Stomach smooth muscle (tissue), 2 donors: Measurements from ENCODE around the gene LDAH.

ENCODE experiments used
- H3K27ac ChIP-seq: one replicate; pipeline ENCODE4 v1.7.0; 2013; ENCODE audit warnings: mild to moderate bottlenecking, low read length, inconsistent platforms
- H3K27me3 ChIP-seq, 2 donors: one replicate each; pipeline ENCODE4 v1.7.0; 2013; ENCODE audit warnings: low read length in 2 of 2; ENCODE audit not compliant: insufficient read depth in 2 of 2, control insufficient read depth in 1 of 2
- H3K36me3 ChIP-seq, 2 donors: one replicate each; pipeline ENCODE4 v1.7.0; 2013; ENCODE audit warnings: low read length in 2 of 2; ENCODE audit not compliant: control insufficient read depth in 2 of 2, insufficient read depth in 2 of 2
- H3K4me1 ChIP-seq: one replicate; pipeline ENCODE4 v1.7.0; 2013; ENCODE audit warnings: low read length; ENCODE audit not compliant: control insufficient read depth, insufficient read depth
- H3K4me3 ChIP-seq, 2 donors: one replicate each; pipeline ENCODE4 v1.7.0; 2013; ENCODE audit warnings: low read length in 2 of 2
- H3K9ac ChIP-seq, 2 donors: one replicate each; pipeline ENCODE4 v1.7.0; 2013; ENCODE audit warnings: low read length in 2 of 2, mild to moderate bottlenecking in 1 of 2
- H3K9me3 ChIP-seq, 2 donors: one replicate each; pipeline ENCODE4 v1.7.0; 2013; ENCODE audit warnings: low read length in 2 of 2; ENCODE audit not compliant: control insufficient read depth in 2 of 2
- donor health status: healthy.
- donor health status: Pancreatic carcinoma.

The LDAH gene

DNA sequence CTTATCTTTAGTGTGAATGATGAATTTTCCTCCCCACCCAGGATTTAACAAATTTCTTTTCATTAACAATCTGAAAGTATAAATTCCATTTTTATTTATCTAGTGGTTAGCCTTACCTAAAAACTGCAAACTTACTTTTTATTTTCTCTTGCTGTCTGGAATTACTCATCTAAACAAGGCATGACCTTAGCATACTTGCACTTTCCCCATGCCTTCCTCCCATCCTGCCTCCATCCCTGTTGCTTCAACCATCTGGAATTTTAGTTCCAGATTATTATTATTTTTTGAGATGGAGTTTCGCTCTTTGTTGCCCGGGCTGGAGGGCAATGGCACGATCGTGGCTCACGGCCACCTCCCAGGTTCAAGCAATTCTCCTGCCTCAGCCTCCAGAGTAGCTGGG lies 120.3 kb downstream of the LDAH start:
- Histone ChIP-seq H3K9ac (no peak overlapping the region), H3K27me3 (no peaks in the 10 kb centered on the region), H3K4me3 (no peak overlapping the region), H3K4me1 (no peaks in the 10 kb centered on the region), H3K36me3 (no peaks in the 10 kb centered on the region), H3K9me3 (no peaks in the 10 kb centered on the region), H3K27ac (no peak overlapping the region)

- Histone ChIP-seq H3K4me3 (no peak overlapping the region), H3K27me3 (no peaks in the 10 kb centered on the region), H3K36me3 (peaks cover 0 to 7% of the 10 kb centered on the region in 2 donors), H3K9me3 (no peaks in the 10 kb centered on the region), H3K9ac (no peak overlapping the region), H3K27ac (no peak overlapping the region), H3K4me1 (no peaks in the 10 kb centered on the region)
These were observed 123.8 kb downstream of the LDAH start for GRCh38 chr2:20698916-20699613.

DNA sequence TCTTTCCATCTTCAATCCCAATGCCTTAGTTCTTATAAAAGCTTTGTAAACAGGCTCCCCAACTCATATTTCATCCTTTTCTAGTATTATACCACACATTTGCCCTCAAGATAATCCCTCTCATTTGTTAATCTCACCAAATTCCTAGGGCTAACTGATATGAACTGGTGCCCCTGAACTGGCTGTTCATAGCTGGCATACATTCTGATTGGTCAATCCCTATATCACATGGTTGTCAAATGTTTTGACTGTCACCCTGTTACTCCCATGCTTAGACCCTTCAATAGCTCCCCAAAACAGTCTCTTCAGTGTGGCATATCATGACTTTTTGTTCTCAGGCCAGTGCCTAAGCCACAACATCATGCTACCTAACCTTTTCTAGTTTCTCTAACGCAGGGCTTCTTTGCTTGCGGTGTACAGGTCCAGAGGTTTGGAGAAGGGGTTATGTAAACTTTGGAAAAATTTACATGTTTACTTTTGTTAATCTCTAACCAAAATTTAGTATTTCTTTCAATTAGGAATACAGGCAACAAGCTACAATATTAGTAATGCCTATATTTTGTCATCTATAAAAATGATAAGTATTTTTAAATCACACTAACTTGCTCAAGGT lies 125.5 kb downstream of the LDAH start:
- H3K4me1 ChIP-seq, result no peaks in the 10 kb centered on the region
- peaks cover 0 to 11% of the 10 kb centered on the region in 2 donors for H3K36me3 ChIP-seq
- no peaks in the 10 kb centered on the region for H3K27me3 ChIP-seq
- no peaks in the 10 kb centered on the region for H3K9me3 ChIP-seq
- no peak overlapping the region for H3K9ac ChIP-seq
- H3K27ac ChIP-seq, result no peak overlapping the region
- no peak overlapping the region for H3K4me3 ChIP-seq

DNA sequence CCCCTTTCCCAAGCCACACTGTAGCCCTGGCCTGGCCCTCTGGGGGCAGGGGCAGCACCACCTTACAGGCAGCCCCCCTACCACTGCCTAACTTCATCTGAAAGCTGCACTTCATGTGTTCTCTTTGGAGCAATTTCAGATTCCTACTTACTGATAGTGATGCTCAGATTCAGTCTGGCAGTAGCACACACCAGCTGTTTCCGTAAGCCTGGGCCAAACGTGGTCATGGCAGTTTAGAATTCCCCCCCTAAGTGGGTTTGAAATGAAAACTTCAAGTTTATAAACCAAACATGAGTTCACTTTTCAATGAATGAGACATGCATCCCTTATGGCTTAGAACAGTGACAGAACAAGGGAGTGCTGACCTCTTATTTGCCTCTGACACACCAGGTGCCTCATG lies 126.5 kb downstream of the LDAH start:
- no peak overlapping the region for H3K9ac ChIP-seq
- H3K36me3 ChIP-seq, result peaks cover 0 to 11% of the 10 kb centered on the region in 2 donors
- no peak overlapping the region for H3K27ac ChIP-seq
- no peaks in the 10 kb centered on the region for H3K4me1 ChIP-seq
- H3K4me3 ChIP-seq, result no peak overlapping the region
- no peaks in the 10 kb centered on the region for H3K27me3 ChIP-seq
- no peaks in the 10 kb centered on the region for H3K9me3 ChIP-seq

DNA sequence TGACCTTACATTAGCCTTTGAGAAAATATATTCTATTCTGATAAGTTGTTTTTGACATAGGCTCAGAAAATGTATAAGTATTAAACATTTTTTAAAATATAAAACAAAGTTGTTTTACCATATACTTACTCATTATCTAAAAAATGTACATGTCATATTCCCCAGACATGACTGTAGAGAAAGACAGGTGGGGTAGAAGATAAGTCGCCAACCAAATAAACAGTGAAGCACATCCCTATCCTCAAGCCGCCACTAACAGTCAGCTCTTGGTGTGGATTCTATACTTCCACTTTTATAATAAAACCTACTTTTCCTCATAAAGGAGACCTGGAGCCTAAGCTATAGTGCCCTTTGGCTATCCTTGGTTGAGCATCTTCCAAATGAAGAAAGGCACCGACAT lies 129.6 kb downstream of the LDAH start:
- no peaks in the 10 kb centered on the region for H3K27me3 ChIP-seq
- H3K9me3 ChIP-seq, result no peaks in the 10 kb centered on the region
- no peak overlapping the region for H3K9ac ChIP-seq
- H3K4me1 ChIP-seq, result no peaks in the 10 kb centered on the region
- H3K27ac ChIP-seq, result no peak overlapping the region
- no peak overlapping the region for H3K4me3 ChIP-seq
- peaks cover 0 to 12% of the 10 kb centered on the region in 2 donors for H3K36me3 ChIP-seq

DNA sequence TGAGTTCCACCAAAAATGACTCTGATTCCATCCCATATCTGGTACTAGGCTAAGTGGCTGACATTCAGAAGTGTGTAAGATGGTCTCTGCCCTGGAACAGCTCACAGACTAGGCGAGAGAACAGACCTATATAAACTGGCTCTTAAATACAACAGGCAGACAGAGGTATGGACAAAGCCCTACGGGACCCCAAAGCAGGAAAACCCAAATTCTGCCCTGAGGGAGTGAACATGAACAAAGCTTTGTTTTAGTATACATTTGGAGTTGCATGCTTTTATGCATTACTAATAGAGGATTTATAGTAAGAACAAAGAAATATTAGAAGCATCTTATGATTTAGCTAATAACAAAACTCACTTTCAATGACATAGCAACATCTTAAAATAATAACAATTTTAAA lies 130.8 kb downstream of the LDAH start:
- Histone ChIP-seq H3K27ac (no peak overlapping the region), H3K27me3 (no peaks in the 10 kb centered on the region), H3K4me1 (no peaks in the 10 kb centered on the region), H3K36me3 (peaks cover 0 to 15% of the 10 kb centered on the region in 2 donors), H3K9me3 (no peaks in the 10 kb centered on the region), H3K4me3 (no peak overlapping the region), H3K9ac (no peak overlapping the region)

DNA sequence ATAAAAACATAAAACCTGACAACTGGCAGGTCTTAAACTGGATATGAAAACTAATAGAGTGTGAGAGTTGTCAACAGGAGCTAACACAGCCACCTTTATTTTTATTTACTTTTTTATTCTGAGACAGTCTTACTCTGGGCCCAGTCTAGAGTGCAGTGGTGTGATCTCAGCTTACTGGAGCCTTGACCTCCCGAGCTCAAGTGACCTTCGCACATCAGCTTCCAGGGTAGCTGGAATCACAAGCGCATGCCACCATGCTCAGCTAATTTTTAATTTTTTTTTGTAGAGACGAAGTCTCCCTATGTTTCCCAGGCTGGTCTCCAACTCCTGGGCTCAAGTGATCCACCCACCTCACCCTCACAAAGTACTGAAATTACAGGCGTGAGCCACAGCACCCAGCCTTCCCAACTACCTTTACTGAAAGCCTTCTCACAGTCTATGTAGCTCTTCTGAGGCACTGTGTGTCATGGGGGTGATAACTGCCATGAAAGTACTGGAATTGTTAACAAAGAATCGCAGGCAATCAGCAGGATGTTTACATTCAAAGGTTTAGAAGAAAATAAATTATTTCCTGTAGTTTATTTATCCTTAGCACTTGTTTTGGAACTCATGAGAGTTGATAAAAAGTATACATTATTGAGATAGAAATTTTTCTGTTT lies 131.7 kb downstream of the LDAH start:
- Histone ChIP-seq H3K4me1 (no peaks in the 10 kb centered on the region), H3K27ac (no peak overlapping the region), H3K4me3 (no peak overlapping the region), H3K9me3 (no peaks in the 10 kb centered on the region), H3K27me3 (no peaks in the 10 kb centered on the region), H3K36me3 (peaks cover 2 to 23% of the 10 kb centered on the region in 2 donors), H3K9ac (no peak overlapping the region)

- H3K4me3 ChIP-seq, result no peak overlapping the region
- H3K4me1 ChIP-seq, result no peaks in the 10 kb centered on the region
- no peak overlapping the region for H3K9ac ChIP-seq
- H3K9me3 ChIP-seq, result no peaks in the 10 kb centered on the region
- H3K27me3 ChIP-seq, result no peaks in the 10 kb centered on the region
- no peak overlapping the region for H3K27ac ChIP-seq
- H3K36me3 ChIP-seq, result peaks cover 5 to 19% of the 10 kb centered on the region in 2 donors
These were observed 133.3 kb downstream of the LDAH start for GRCh38 chr2:20689428-20690264.

- peaks cover 5 to 24% of the 10 kb centered on the region in 2 donors for H3K36me3 ChIP-seq
- H3K4me3 ChIP-seq, result no peak overlapping the region
- H3K9me3 ChIP-seq, result no peaks in the 10 kb centered on the region
- H3K4me1 ChIP-seq, result no peaks in the 10 kb centered on the region
- H3K27ac ChIP-seq, result no peak overlapping the region
- no peaks in the 10 kb centered on the region for H3K27me3 ChIP-seq
- no peak overlapping the region for H3K9ac ChIP-seq
These were observed 135.6 kb downstream of the LDAH start for GRCh38 chr2:20687260-20687832.

DNA sequence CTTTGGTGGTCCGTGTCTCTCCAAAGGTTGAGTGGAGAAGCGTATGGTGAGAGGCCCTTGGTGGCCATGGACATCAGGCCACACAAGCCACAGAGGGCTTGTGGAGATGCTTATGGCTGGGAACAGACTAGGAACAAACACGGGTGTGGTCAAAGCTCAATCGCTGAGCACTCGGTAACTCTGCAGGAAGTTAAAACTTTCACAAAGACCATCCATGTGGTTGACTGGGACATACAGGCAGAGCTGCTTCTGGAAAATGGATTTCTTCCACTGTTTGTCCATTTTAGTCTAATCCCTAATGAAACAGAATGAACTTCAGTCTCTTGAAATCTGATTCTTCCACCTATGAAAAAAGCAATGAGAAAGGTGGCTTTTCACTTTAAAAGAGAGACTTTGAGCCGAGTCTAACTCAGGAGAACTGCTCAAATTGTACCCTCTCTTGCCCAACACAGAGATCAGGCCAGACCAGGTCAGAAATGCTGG lies 138.3 kb downstream of the LDAH start:
- Histone ChIP-seq H3K36me3 (peaks cover 5 to 22% of the 10 kb centered on the region in 2 donors), H3K4me3 (no peak overlapping the region), H3K27me3 (no peaks in the 10 kb centered on the region), H3K4me1 (no peaks in the 10 kb centered on the region), H3K27ac (no peak overlapping the region), H3K9me3 (no peaks in the 10 kb centered on the region), H3K9ac (no peak overlapping the region)
